SH-SY5Y (cell line): ENCODE results near the gene KBTBD6.

Source experiments
- GATA2 ChIP-seq: IDR thresholded peaks from 2 replicates; pipeline ENCODE4 v1.6.1; 2011; ENCODE audit warnings: mild to moderate bottlenecking, low read depth, low read length
- GATA3 ChIP-seq: IDR thresholded peaks from 2 replicates; pipeline ENCODE4 v1.6.1; 2011; ENCODE audit warnings: low read depth, mild to moderate bottlenecking, low read length, moderate library complexity

- TF ChIP-seq GATA2 (no peak), GATA3 (no peak)
These were observed 49.6 kb upstream of the KBTBD6 start for GRCh38 chr13:41182231-41182630.
